22Rv1 (cell line): ENCODE results near the gene ADCY9.

Source experiments
- ZFX ChIP-seq: fragments of 450-650 bp; IDR thresholded peaks from 2 replicates; pipeline ENCODE4 v1.6.1; 2017; ENCODE audit warnings: antibody characterized with exemption, borderline replicate concordance
- TF ChIP-seq, protein P1 (sequence below): fragments of 450-650 bp; IDR thresholded peaks from 2 replicates; pipeline ENCODE4 v1.5.1; 2017; ENCODE audit warnings: mild to moderate bottlenecking

DNA sequence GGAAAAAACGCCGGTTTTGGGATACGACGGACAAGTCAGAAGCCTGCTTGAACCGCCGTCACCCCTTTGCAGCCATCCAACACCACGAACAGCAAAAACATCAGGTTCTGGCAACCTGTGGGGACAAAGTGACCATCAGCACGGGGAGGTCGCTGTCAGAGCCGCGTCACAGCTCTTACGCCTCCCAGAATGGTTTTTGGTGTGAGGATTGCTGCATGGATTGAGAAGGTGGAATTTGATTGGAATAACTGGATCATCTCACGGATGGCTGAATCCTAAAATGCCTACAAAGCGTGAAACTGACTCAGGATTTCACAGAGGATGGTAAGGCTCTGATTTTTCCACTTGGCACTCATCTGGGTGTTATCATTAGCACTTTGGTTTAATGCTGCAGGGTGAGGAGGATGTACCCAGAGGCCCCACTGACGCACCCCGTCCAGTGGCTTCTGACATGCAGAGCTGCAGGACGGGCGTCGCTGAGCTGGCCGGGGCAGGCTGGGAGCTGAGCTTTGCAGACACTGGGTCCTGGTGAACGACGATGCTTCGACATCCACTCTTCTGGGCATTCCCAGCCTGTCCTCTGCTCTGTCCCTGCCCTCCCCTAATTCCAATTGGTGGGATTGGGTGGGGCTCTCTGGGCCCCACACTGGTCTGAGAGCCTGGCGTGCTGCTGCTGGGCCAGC is 162.4 kb downstream of the ADCY9 start:
- TF ChIP-seq, protein P1, sequence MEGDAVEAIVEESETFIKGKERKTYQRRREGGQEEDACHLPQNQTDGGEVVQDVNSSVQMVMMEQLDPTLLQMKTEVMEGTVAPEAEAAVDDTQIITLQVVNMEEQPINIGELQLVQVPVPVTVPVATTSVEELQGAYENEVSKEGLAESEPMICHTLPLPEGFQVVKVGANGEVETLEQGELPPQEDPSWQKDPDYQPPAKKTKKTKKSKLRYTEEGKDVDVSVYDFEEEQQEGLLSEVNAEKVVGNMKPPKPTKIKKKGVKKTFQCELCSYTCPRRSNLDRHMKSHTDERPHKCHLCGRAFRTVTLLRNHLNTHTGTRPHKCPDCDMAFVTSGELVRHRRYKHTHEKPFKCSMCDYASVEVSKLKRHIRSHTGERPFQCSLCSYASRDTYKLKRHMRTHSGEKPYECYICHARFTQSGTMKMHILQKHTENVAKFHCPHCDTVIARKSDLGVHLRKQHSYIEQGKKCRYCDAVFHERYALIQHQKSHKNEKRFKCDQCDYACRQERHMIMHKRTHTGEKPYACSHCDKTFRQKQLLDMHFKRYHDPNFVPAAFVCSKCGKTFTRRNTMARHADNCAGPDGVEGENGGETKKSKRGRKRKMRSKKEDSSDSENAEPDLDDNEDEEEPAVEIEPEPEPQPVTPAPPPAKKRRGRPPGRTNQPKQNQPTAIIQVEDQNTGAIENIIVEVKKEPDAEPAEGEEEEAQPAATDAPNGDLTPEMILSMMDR = no peak
- no peak for TF ChIP-seq ZFX
